ENCODE data around the gene HACD2. TPM values are rescaled to one million over a fixed set of nuclear protein-coding genes. Genes with fewer than 3 reads are reported as not detected.

HACD2 gene
- total and polyA plus RNA-seq, 2 donors (not counting 3 experiments of a cell fraction or from before 2014, with no cell fraction given): 17.0 to 20.9 TPM

DNA sequence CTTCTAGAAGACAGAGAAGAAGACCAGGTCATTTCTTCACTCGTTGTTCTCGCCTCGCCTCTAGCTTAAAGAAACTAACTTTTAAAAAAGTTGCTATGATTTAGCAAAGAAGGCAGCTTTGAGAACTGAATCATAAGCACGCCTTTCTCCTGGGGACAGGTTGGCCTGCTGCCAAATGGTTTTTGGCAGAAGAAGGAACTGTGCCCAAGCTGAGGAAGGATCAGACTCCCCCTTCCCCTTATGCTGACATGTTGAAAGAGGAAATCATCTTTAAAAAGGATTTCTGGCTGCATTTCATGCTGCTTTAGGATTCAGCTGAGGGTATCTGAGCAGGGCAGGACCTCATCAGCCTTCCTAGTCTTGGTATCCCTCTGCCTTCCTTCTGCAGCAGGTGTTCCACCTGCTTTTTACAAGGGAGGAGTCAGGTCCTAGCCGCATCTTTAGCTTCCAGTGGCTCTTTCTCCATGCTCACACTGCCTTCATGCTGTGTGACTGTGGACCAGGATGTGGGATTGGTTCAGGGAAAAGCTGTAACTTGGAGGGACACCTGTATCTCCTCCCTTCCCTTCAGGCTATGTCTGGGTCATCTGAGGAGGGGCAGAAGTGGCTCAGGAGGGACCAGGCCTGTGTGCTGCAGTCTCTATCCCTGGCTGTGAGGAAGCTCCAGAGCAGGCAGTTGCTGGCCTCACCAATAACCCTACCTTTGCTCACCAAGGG, 34.1 kb upstream of the HACD2 start:
- no TSS peak for BruUV-seq (replicated peaks)
- no peak overlapping the region for H3K27ac ChIP-seq (ENCODE audit: insufficient read depth, low read depth, low read length)
- H3K27me3 ChIP-seq (ENCODE audit: control insufficient read depth in 2 of 2, insufficient read depth in 2 of 2, low read length in 2 of 2): no peaks in the 10 kb centered on the region
- no peaks in the 10 kb centered on the region for H4K20me1 ChIP-seq (replicated peaks; ENCODE audit: control insufficient read depth, extremely low read depth, insufficient read depth, low read length)
- dilution Hi-C loops (cut with MboI; ENCODE audit: extremely low pct_ligation_motif_present, low sequenced_read_pairs) (no loop called here), intact Hi-C loops (cut with micrococcal nuclease) (no loop called here)
- no peak for FAIRE-seq
- ChIA-PET POLR2A (no interaction called here), CTCF (interaction anchor here (0.8 to 2.6 kb wide), 5 partner anchors 13 to 105 kb away, joined by 3 to 13 read pairs (median 8); no protein-coding TSS in a partner anchor)
- no peak overlapping the region for H3K4me2 ChIP-seq (ENCODE audit: insufficient read depth, low read length)
- H3K9ac ChIP-seq (replicated peaks; ENCODE audit: extremely low read depth, insufficient read depth, low read length): no peak overlapping the region
- H3K4me3 ChIP-seq (replicated peaks in 1 of 3; ENCODE audit: insufficient read depth in 1 of 3, low read depth in 1 of 3, low read length in 3 of 3): no peak overlapping the region
- no peaks in the 10 kb centered on the region for H3K36me3 ChIP-seq (ENCODE audit: control insufficient read depth in 2 of 2, extremely low read depth in 1 of 2, insufficient read depth in 2 of 2, low read length in 2 of 2)
- no peak for TF ChIP-seq POLR2A (IDR thresholded peaks at IDR 0.05; ENCODE audit: low read depth, low read length)
- no peak for TF ChIP-seq POLR2AphosphoS5 (IDR thresholded peaks at IDR 0.05; ENCODE audit: insufficient read depth, low read depth, low read length)
- no peak for TF ChIP-seq MYC (IDR thresholded peaks at IDR 0.05; ENCODE audit: low read depth, low read length)
- no peak for TF ChIP-seq GATA2 (IDR thresholded peaks at IDR 0.05; ENCODE audit: insufficient read depth, insufficient read length, low read depth, low read length)
- TF ChIP-seq, protein P1, sequence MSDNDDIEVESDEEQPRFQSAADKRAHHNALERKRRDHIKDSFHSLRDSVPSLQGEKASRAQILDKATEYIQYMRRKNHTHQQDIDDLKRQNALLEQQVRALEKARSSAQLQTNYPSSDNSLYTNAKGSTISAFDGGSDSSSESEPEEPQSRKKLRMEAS (IDR thresholded peaks at IDR 0.05; ENCODE audit: insufficient read depth, insufficient read length): no peak
- TF ChIP-seq FOS (IDR thresholded peaks at IDR 0.05; ENCODE audit: borderline replicate concordance, insufficient read depth, low read length): no peak
- TF ChIP-seq EZH2 (IDR thresholded peaks at IDR 0.05; ENCODE audit: borderline replicate concordance, low read depth, low read length, severe bottlenecking): no peak
- TF ChIP-seq JUN (IDR thresholded peaks at IDR 0.05; ENCODE audit: borderline replicate concordance, insufficient read depth, insufficient read length, low read depth): no peak
- no peak for TF ChIP-seq CTCF (IDR thresholded peaks at IDR 0.05; ENCODE audit: extremely low read depth in 1 of 2, insufficient read depth in 1 of 2, low read depth in 1 of 2, low read length in 2 of 2)
- no peaks in the 10 kb centered on the region for H3K9me3 ChIP-seq (replicated peaks; ENCODE audit: control insufficient read depth, insufficient read depth, low read length)
- H2AFZ ChIP-seq (ENCODE audit: low read depth, low read length): no peak overlapping the region
- no peaks in the 10 kb centered on the region for H3K4me1 ChIP-seq (ENCODE audit: control insufficient read depth, extremely low read depth, insufficient read depth, low read length)
- DNase-seq (ENCODE audit: low read depth, low spot score): peak; percentile 48
- no peaks in the 10 kb centered on the region for H3K79me2 ChIP-seq (ENCODE audit: control insufficient read depth, insufficient read depth, low read length)
- H3K9me1 ChIP-seq (replicated peaks; ENCODE audit: control insufficient read depth, extremely low read depth, insufficient read depth, low read length): no peaks in the 10 kb centered on the region

Measured in endothelial cell of umbilical vein (primary cell).